Measurements from ENCODE around the gene ARHGAP26. TPM values are rescaled to one million over a fixed set of nuclear protein-coding genes. Genes with fewer than 3 reads are reported as not detected.

ARHGAP26 gene
- total and polyA plus RNA-seq, 2 experiments from 2014 or later = 9.5 to 16.8 TPM

DNA sequence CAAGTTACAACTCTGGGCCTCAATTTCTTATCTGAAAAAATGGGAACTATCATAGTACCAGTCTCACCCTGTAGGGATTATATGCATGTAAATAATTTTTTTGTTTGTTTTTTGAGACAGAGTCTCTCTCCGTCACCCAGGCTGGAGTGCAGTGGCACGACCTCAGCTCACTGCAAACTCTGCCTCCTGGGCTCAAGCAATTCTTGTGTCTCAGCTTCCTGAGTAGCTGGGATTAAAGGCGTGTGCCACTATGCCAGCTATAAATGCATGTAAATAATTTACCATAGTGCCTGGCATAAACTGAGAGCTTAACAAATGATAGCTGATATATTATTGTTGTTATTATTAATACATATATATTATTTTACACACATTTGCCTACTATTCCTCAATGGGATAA is 3.0 kb upstream of the ARHGAP26 start:
- TF ChIP-seq, protein P1, sequence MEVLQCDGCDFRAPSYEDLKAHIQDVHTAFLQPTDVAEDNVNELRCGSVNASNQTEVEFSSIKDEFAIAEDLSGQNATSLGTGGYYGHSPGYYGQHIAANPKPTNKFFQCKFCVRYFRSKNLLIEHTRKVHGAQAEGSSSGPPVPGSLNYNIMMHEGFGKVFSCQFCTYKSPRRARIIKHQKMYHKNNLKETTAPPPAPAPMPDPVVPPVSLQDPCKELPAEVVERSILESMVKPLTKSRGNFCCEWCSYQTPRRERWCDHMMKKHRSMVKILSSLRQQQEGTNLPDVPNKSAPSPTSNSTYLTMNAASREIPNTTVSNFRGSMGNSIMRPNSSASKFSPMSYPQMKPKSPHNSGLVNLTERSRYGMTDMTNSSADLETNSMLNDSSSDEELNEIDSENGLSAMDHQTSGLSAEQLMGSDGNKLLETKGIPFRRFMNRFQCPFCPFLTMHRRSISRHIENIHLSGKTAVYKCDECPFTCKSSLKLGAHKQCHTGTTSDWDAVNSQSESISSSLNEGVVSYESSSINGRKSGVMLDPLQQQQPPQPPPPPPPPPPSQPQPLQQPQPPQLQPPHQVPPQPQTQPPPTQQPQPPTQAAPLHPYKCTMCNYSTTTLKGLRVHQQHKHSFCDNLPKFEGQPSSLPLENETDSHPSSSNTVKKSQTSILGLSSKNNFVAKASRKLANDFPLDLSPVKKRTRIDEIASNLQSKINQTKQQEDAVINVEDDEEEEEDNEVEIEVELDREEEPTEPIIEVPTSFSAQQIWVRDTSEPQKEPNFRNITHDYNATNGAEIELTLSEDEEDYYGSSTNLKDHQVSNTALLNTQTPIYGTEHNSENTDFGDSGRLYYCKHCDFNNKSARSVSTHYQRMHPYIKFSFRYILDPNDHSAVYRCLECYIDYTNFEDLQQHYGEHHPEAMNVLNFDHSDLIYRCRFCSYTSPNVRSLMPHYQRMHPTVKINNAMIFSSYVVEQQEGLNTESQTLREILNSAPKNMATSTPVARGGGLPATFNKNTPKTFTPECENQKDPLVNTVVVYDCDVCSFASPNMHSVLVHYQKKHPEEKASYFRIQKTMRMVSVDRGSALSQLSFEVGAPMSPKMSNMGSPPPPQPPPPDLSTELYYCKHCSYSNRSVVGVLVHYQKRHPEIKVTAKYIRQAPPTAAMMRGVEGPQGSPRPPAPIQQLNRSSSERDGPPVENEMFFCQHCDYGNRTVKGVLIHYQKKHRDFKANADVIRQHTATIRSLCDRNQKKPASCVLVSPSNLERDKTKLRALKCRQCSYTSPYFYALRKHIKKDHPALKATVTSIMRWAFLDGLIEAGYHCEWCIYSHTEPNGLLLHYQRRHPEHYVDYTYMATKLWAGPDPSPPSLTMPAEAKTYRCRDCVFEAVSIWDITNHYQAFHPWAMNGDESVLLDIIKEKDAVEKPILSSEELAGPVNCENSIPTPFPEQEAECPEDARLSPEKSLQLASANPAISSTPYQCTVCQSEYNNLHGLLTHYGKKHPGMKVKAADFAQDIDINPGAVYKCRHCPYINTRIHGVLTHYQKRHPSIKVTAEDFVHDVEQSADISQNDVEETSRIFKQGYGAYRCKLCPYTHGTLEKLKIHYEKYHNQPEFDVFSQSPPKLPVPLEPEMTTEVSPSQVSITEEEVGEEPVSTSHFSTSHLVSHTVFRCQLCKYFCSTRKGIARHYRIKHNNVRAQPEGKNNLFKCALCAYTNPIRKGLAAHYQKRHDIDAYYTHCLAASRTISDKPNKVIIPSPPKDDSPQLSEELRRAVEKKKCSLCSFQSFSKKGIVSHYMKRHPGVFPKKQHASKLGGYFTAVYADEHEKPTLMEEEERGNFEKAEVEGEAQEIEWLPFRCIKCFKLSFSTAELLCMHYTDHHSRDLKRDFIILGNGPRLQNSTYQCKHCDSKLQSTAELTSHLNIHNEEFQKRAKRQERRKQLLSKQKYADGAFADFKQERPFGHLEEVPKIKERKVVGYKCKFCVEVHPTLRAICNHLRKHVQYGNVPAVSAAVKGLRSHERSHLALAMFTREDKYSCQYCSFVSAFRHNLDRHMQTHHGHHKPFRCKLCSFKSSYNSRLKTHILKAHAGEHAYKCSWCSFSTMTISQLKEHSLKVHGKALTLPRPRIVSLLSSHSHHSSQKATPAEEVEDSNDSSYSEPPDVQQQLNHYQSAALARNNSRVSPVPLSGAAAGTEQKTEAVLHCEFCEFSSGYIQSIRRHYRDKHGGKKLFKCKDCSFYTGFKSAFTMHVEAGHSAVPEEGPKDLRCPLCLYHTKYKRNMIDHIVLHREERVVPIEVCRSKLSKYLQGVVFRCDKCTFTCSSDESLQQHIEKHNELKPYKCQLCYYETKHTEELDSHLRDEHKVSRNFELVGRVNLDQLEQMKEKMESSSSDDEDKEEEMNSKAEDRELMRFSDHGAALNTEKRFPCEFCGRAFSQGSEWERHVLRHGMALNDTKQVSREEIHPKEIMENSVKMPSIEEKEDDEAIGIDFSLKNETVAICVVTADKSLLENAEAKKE (CRISPR knock-in tag; IDR thresholded peaks at IDR 0.05) = no peak
- TF ChIP-seq, protein P2, sequence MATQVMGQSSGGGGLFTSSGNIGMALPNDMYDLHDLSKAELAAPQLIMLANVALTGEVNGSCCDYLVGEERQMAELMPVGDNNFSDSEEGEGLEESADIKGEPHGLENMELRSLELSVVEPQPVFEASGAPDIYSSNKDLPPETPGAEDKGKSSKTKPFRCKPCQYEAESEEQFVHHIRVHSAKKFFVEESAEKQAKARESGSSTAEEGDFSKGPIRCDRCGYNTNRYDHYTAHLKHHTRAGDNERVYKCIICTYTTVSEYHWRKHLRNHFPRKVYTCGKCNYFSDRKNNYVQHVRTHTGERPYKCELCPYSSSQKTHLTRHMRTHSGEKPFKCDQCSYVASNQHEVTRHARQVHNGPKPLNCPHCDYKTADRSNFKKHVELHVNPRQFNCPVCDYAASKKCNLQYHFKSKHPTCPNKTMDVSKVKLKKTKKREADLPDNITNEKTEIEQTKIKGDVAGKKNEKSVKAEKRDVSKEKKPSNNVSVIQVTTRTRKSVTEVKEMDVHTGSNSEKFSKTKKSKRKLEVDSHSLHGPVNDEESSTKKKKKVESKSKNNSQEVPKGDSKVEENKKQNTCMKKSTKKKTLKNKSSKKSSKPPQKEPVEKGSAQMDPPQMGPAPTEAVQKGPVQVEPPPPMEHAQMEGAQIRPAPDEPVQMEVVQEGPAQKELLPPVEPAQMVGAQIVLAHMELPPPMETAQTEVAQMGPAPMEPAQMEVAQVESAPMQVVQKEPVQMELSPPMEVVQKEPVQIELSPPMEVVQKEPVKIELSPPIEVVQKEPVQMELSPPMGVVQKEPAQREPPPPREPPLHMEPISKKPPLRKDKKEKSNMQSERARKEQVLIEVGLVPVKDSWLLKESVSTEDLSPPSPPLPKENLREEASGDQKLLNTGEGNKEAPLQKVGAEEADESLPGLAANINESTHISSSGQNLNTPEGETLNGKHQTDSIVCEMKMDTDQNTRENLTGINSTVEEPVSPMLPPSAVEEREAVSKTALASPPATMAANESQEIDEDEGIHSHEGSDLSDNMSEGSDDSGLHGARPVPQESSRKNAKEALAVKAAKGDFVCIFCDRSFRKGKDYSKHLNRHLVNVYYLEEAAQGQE (IDR thresholded peaks at IDR 0.05; ENCODE audit: unreplicated experiment) = no peak
- TF ChIP-seq, protein P3, sequence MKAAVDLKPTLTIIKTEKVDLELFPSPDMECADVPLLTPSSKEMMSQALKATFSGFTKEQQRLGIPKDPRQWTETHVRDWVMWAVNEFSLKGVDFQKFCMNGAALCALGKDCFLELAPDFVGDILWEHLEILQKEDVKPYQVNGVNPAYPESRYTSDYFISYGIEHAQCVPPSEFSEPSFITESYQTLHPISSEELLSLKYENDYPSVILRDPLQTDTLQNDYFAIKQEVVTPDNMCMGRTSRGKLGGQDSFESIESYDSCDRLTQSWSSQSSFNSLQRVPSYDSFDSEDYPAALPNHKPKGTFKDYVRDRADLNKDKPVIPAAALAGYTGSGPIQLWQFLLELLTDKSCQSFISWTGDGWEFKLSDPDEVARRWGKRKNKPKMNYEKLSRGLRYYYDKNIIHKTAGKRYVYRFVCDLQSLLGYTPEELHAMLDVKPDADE (IDR thresholded peaks at IDR 0.05) = no peak
- TF ChIP-seq ZNF331 (CRISPR knock-in tag; IDR thresholded peaks at IDR 0.05; ENCODE audit: low read depth) (no peak), NANOG (IDR thresholded peaks at IDR 0.05; ENCODE audit: borderline replicate concordance) (no peak), ZNF114 (CRISPR knock-in tag; IDR thresholded peaks at IDR 0.05) (no peak), POLR2AphosphoS5 (IDR thresholded peaks at IDR 0.05; ENCODE audit: low read depth) (no peak)
- Histone ChIP-seq H3K4me2 (no peak overlapping the region), H3K9me2 (ENCODE audit: insufficient read depth) (no peaks in the 10 kb centered on the region), H3K27ac (ENCODE audit: low read depth) (peak overlapping the region; percentile 83), H3K27me3 (ENCODE audit: insufficient read depth) (peaks cover 10% of the 10 kb centered on the region), H4K20me1 (replicated peaks; ENCODE audit: insufficient read depth) (peaks cover 6% of the 10 kb centered on the region), H3K4me1 (ENCODE audit: insufficient read depth) (peaks cover 15% of the 10 kb centered on the region), H3F3A (replicated peaks; ENCODE audit: low read depth) (peaks cover 2% of the 10 kb centered on the region; the same call in 1 of the 2 replicates), H2AFZ (no peak overlapping the region), H3K36me3 (ENCODE audit: insufficient read depth) (no peaks in the 10 kb centered on the region), H3K79me2 (replicated peaks; ENCODE audit: insufficient read depth) (peaks cover 8% of the 10 kb centered on the region), H3K4me3 (no peak overlapping the region)
- H3K27me3 Mint-ChIP-seq (ENCODE audit: insufficient read depth, low read depth, poor library complexity) = peaks cover 7% of the 10 kb centered on the region
- no peak overlapping the region for H3K4me3 Mint-ChIP-seq
- no peaks in the 10 kb centered on the region for H3K9me3 Mint-ChIP-seq
- no peak for DNase-seq (ENCODE audit: low spot score)
- peaks cover 15% of the 10 kb centered on the region for H3K4me1 Mint-ChIP-seq
- no peak overlapping the region for H3K27ac Mint-ChIP-seq
- no peak for ATAC-seq
- H3K36me3 Mint-ChIP-seq (ENCODE audit: low read depth) = no peaks in the 10 kb centered on the region

Data from GM23338 (cell line).